ENCODE data around the gene PTPN23. TPM values are rescaled to one million over a fixed set of nuclear protein-coding genes. Genes with fewer than 3 reads are reported as not detected.

The PTPN23 gene
- total RNA-seq, 1 donor from 2014 or later: 50.3 TPM

DNA sequence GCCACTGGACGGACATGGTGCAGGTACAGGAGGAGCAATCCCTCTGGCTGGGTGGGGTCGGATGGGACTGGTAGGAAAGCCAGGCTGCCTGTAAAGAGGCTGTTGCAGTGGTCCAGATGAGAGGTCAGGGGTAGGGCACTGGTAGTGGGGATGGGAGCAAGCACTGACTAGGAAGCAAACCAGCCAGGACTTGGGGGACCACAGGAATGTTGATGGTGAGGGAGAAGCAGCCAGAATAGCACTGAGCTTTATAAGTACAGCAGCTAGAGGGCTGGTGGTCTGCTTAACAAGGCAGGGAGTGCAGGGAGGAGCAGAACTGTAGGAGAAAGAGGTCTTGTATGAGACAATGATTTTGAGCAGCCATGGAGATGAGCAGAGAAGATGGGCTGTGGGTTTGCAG is 38.7 kb upstream of the PTPN23 start:
- TF ChIP-seq, protein P1, sequence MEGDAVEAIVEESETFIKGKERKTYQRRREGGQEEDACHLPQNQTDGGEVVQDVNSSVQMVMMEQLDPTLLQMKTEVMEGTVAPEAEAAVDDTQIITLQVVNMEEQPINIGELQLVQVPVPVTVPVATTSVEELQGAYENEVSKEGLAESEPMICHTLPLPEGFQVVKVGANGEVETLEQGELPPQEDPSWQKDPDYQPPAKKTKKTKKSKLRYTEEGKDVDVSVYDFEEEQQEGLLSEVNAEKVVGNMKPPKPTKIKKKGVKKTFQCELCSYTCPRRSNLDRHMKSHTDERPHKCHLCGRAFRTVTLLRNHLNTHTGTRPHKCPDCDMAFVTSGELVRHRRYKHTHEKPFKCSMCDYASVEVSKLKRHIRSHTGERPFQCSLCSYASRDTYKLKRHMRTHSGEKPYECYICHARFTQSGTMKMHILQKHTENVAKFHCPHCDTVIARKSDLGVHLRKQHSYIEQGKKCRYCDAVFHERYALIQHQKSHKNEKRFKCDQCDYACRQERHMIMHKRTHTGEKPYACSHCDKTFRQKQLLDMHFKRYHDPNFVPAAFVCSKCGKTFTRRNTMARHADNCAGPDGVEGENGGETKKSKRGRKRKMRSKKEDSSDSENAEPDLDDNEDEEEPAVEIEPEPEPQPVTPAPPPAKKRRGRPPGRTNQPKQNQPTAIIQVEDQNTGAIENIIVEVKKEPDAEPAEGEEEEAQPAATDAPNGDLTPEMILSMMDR (IDR thresholded peaks at IDR 0.05): no peak
- no peak for ATAC-seq (ENCODE audit: low read depth)

DNA sequence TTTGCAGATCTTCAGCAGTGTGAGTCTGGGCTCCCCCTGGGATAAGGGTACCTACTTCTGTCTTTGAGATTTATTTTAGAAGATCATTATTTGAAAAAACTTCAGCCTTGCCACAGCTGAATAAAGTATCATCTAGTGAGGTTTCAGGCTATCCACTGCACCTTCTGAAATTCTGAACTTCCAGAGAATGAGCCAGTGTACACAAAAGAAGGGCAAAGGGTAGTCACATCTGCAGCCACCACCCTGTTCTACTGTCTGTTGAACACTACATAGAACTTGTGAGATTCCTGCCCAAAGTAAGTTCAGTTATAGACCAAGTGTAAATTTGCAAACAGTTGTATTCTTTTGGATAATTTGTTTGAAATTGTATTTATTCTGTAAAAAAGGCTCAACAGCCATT is 38.0 kb upstream of the PTPN23 start:
- Mint-ChIP-seq H3K27ac (no peak overlapping the region), H3K36me3 (ENCODE audit: low read depth) (peaks cover 75% of the 10 kb centered on the region), H3K4me3 (no peak overlapping the region), H3K27me3 (no peaks in the 10 kb centered on the region), H3K4me1 (peaks cover 30% of the 10 kb centered on the region), H3K9me3 (no peaks in the 10 kb centered on the region)
- intact Hi-C loops (cut with micrococcal nuclease): no loop called here
- ATAC-seq (ENCODE audit: low read depth) (no peak), DNase-seq (no peak)
- TF ChIP-seq, protein P1 (IDR thresholded peaks at IDR 0.05): no peak
- ChIA-PET POLR2A (no interaction called here), CTCF (no interaction called here)

More for the DNA sequence above, 38.7 kb upstream of the PTPN23 start:
- Mint-ChIP-seq H3K36me3 (ENCODE audit: low read depth) (peaks cover 82% of the 10 kb centered on the region), H3K4me3 (no peak overlapping the region), H3K9me3 (no peaks in the 10 kb centered on the region), H3K27ac (no peak overlapping the region), H3K27me3 (no peaks in the 10 kb centered on the region), H3K4me1 (peaks cover 23% of the 10 kb centered on the region)
- intact Hi-C loops (cut with micrococcal nuclease): no loop called here
- DNase-seq: no peak
- CTCF ChIA-PET: no interaction called here
- POLR2A ChIA-PET: no interaction called here

DNA sequence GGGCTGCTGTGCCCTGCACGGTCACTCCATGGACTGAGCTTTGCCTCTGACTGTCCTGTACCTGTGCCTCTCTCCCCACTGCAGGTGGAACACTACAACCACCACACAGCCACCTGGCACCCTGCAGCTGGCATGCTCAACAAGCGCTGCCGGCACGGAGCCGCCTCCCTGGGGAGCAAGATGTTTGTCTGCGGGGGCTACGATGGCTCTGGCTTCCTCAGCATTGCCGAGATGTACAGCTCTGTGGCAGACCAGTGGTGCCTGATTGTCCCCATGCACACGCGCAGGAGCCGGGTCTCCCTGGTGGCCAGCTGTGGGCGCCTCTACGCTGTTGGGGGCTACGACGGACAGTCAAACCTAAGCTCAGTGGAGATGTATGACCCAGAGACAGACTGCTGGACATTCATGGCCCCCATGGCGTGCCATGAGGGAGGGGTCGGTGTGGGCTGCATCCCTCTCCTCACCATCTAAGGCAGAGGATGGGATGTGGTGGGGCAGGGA is 37.3 kb upstream of the PTPN23 start:
- no peak overlapping the region for H3K27ac Mint-ChIP-seq
- no peak for DNase-seq
- no peak overlapping the region for H3K4me3 Mint-ChIP-seq
- H3K27me3 Mint-ChIP-seq: no peaks in the 10 kb centered on the region
- TF ChIP-seq, protein P1 (IDR thresholded peaks at IDR 0.05): no peak
- peaks cover 69% of the 10 kb centered on the region for H3K36me3 Mint-ChIP-seq (ENCODE audit: low read depth)
- intact Hi-C loops (cut with micrococcal nuclease): no loop called here
- ChIA-PET CTCF (no interaction called here), POLR2A (no interaction called here)
- H3K9me3 Mint-ChIP-seq: no peaks in the 10 kb centered on the region
- H3K4me1 Mint-ChIP-seq: peaks cover 37% of the 10 kb centered on the region
- no peak for ATAC-seq (ENCODE audit: low read depth)

DNA sequence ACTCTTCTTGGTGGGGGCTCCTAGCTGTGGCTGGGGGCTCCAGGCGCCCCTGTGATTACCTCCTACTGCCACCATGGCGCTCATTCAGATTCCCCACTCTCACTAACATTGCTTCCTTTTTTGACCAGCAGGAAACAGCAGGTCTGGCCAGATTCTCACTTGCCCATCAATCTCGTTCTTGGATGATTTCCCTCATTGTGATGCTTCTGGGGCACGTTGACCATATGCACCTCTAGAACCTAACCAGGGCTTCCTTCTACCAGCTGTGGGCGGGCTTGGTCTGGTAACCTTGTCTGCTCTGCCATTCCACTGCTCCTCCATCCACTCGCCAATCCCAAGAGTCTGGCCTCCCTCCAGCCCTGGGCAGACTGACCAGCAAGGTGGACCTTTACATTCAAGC is 35.9 kb upstream of the PTPN23 start:
- H3K4me3 Mint-ChIP-seq: no peak overlapping the region
- intact Hi-C loops (cut with micrococcal nuclease): no loop called here
- DNase-seq (no peak), ATAC-seq (ENCODE audit: low read depth) (no peak)
- H3K27ac Mint-ChIP-seq: peak overlapping the region; percentile 2
- ChIA-PET CTCF (no interaction called here), POLR2A (no interaction called here)
- H3K36me3 Mint-ChIP-seq (ENCODE audit: low read depth): peaks cover 55% of the 10 kb centered on the region
- H3K9me3 Mint-ChIP-seq: no peaks in the 10 kb centered on the region
- TF ChIP-seq, protein P1 (IDR thresholded peaks at IDR 0.05): no peak
- H3K27me3 Mint-ChIP-seq: no peaks in the 10 kb centered on the region
- peaks cover 41% of the 10 kb centered on the region for H3K4me1 Mint-ChIP-seq

DNA sequence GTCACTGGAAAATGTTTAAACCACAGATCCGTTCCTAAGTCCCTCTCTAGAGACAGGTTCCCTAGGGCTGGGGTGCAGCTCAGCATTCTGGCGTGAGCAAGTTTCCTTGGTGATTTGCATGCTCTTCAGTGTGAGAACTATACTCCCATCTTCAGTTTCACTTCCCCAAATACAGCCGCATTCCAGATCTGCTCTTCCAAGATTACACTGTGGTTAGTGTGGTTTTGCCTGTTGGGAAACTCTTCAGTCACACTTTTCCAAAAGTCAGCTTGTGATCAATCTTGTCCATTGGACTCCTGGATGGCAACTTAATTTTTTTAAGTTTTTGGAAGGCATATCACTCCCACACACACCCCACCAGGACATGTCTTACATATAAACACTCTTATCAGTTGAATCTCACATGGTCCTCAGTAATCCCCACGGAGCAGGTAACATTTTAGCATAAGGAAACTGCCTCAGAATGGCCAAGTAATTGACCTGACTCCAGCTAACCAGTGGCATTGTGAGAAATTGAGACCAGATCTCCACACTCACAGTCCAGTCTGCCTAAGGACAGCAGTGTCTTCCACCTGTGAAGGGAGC is 33.5 kb upstream of the PTPN23 start:
- Mint-ChIP-seq H3K9me3 (no peaks in the 10 kb centered on the region), H3K27me3 (no peaks in the 10 kb centered on the region), H3K27ac (peak overlapping the region; percentile 72), H3K36me3 (ENCODE audit: low read depth) (peaks cover 37% of the 10 kb centered on the region), H3K4me3 (peak overlapping the region; percentile 70), H3K4me1 (peaks cover 41% of the 10 kb centered on the region)
- ChIA-PET POLR2A (interaction anchor here (1.8 kb wide), 1 partner anchor 33 kb away, joined by 11 read pairs; the partner anchor contains the start of gene PTPN23), CTCF (no interaction called here)
- intact Hi-C loops (cut with micrococcal nuclease): loop anchor here (1.0 kb wide), 1 partner anchor 34 kb away; the partner anchor contains the start of gene PTPN23
- DNase-seq (no peak), ATAC-seq (ENCODE audit: low read depth) (peak; percentile 89)
- TF ChIP-seq, protein P1 (IDR thresholded peaks at IDR 0.05): no peak
